Esophagus (tissue), 2 donors: Measurements from ENCODE around the gene DCHS2. TPM values are rescaled to one million over a fixed set of nuclear protein-coding genes. Genes with fewer than 3 reads are reported as not detected.
A peak's percentile ranks its signal among the peaks of the same experiment; 100 is the strongest.

Experiments used
- H3K27ac ChIP-seq, 2 donors: one replicate each; pipeline ENCODE4 v1.5.1; 2013; ENCODE audit warnings: low read depth in 2 of 2, mild to moderate bottlenecking in 2 of 2, inconsistent platforms in 1 of 2, low read length in 1 of 2, moderate library complexity in 1 of 2
- H3K27me3 ChIP-seq, 2 donors: one replicate each; pipeline ENCODE4 v1.6.1; 2013; ENCODE audit warnings: low read length in 2 of 2, control low read depth in 1 of 2, mild to moderate bottlenecking in 1 of 2; ENCODE audit not compliant: insufficient read depth in 2 of 2, control insufficient read depth in 1 of 2
- H3K36me3 ChIP-seq, 2 donors: one replicate each; pipeline ENCODE4 v1.6.1; 2013; ENCODE audit warnings: low read length in 1 of 2; ENCODE audit not compliant: control insufficient read depth in 2 of 2, insufficient read depth in 2 of 2
- H3K4me1 ChIP-seq, 2 donors: one replicate each; pipeline ENCODE4 v1.6.1; 2013; ENCODE audit warnings: low read length in 1 of 2; ENCODE audit not compliant: control insufficient read depth in 2 of 2, insufficient read depth in 2 of 2
- H3K4me3 ChIP-seq, 2 donors: one replicate each; pipeline ENCODE4 v1.5.1; 2013; ENCODE audit warnings: low read length in 2 of 2, mild to moderate bottlenecking in 2 of 2, low read depth in 1 of 2, moderate library complexity in 1 of 2
- H3K9me3 ChIP-seq, 2 donors: one replicate each; pipeline ENCODE4 v1.6.1; 2013; ENCODE audit warnings: mild to moderate bottlenecking in 2 of 2, low read depth in 1 of 2, low read length in 1 of 2, moderate library complexity in 1 of 2; ENCODE audit not compliant: control insufficient read depth in 2 of 2, insufficient read depth in 1 of 2
- WGBS, 2 donors: extraction: QIAGEN DNeasy Blood & Tissue Kit; methylation state at CpG; one replicate each; pipeline ENCODE4 v1.1.7; 2013; 5-methylcytosine and 5-hydroxymethylcytosine counted together
- polyA plus RNA-seq, 2 donors: library from polyadenylated mRNA; stranded (reverse); fragments of 200-250 nt; gene quantifications; one replicate each; pipeline ENCODE4 v1.2.3, GENCODE V29; 2013
- donor health status: healthy with polysubstance abuse.
- donor health status: Bipolar disorder and iron deficiency.

DCHS2 gene, protein sequence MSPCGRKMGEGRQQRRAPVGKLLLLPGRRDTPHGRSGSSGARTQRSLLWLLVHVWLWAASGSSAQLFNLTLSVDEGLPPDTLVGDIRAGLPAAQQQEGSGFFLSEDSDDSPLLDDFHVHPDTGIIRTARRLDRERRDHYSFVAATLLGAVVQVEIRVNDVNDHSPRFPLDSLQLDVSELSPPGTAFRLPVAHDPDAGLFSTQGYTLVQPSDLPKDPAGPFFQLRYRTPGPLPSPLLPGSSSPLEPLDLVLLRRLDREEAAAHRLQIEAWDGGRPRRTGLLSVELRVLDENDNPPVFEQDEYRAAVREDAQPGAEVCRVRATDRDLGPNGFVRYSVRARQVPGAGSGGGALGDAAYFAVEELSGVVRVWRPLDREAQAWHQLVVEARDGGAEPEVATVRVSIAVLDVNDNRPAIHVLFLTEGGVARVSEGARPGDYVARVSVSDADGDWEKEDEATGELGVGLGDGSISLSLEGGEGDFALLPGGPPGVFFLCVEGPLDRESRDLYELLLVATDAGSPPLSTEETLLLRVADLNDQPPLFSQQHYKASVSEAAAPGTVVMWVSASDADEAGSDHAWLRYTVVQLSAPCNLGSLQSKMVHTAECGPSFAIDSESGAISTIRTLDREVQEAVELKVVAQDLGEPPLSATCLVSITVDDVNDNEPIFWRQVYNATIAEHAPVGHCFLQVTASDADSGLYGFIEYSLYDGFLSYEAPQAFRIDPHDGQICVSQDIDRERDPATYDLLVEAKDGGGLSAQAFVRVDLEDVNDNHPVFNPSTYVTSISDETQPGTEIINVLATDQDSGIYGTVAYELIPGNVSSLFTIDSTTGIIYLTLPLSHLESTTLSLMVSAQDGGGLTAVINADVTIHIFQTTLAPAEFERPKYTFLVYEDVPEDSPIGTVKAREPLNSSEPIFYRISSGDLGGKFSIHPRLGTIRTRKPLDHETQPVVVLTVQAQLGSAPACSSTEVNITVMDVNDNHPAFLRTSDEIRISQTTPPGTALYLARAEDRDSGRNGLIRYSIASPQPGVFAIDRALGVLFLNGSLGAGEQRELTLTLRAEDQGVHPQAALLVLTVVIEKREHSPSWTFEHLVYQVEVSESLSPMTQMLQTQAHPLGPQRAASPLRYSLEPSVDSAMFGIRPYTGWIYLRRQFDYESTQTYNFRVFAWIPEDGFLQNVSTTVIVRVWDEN (N-terminal part only)
- under 1 TPM; 0.02 TPM for polyA plus RNA-seq

DNA sequence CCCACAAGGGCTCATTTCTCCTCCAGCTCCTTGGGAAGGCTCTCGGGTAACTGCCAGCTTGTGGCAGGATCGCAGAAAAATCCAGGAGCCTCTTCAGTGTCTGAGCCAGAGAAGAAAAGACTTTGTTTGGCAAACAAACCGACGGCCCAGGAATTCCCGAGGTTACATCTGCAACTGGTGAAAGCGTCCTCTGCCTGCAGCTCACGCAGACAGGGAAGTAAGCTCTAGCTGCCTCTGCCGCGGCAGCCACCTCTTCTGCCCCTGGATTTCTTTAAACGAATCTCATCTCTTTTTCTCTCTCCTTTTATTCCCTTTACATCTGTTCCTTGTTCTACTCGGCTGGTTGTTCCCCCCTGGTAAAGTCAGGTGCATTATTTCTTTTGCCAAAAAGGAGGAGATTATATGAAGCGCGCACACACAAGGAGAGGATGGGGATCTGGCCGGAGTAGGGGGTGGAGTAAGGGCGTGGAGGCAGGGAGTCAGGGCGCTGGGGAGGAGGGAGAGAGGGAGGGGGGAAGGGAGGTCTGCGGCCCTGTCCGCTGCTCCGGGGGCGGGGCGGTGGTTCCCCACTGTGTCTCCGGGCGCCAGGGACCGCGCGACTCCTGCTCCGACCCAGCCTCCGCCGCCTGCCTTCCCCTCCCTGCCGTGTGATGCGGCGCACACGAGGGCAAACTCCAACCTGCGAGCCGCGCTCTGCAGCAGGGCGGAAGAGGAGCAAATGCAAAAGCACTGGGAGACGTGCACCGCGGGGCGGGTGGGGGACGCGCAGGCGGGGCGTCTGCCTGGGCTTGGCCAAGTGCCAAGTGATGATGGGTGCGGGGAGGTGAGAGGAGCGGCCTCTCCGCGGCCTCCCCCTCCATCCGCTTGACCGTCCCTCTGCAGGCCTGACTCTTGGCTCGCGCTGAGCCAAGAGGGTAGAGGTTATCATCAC lies at the start of gene DCHS2:
Gene DCHS2, minus strand, starts transcription at position 459 of the 931 bp plus-strand sequence. Its CDS starts 444 bp downstream, at position 15.
- Histone ChIP-seq H3K4me3 (peak within 1 kb of the TSS; percentile 29 to 34), H3K36me3 (no peaks in the 10 kb centered on the region), H3K27ac (no peak within 1 kb of the TSS), H3K4me1 (peaks cover 12 to 18% of the 10 kb centered on the region in 2 donors), H3K9me3 (peaks cover 0 to 8% of the 10 kb centered on the region in 2 donors), H3K27me3 (peaks cover 0 to 8% of the 10 kb centered on the region in 2 donors)
- 1% methylated on average over 48 to 53 of the region's 53 CpGs for WGBS, 2 donors

DNA sequence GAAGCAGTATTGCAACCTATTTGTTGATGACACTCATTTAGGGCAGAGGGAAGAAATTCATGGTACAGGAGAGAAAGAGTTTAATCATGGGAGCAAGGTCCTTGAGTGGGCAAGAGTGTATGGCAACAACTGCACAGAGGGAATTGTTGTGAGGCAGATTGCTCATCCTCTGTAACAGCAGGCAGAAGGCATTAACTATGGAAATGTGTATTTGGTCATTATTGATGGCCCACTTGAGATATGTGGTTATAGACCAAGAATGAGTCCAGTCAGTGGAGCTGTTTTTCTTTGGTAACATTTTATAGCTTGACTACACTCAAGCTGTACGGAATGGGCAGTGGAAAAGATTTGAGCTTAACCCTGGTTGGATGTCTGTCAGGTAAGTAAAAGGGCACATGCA lies 42.7 kb upstream of the DCHS2 start:
- Histone ChIP-seq H3K36me3 (peaks cover 0 to 2% of the 10 kb centered on the region in 2 donors), H3K9me3 (no peaks in the 10 kb centered on the region), H3K4me3 (no peak overlapping the region), H3K27me3 (no peaks in the 10 kb centered on the region), H3K4me1 (no peaks in the 10 kb centered on the region), H3K27ac (no peak overlapping the region)
- 77 to 82% methylated on average over 1 of the region's 1 CpG for WGBS, 2 donors

- Histone ChIP-seq H3K36me3 (no peaks in the 10 kb centered on the region), H3K9me3 (no peaks in the 10 kb centered on the region), H3K4me1 (no peaks in the 10 kb centered on the region), H3K27me3 (no peaks in the 10 kb centered on the region), H3K4me3 (no peak overlapping the region), H3K27ac (peak overlapping the region; percentile 65 to 68)
- WGBS, 2 donors, result 40 to 70% methylated on average over 4 of the region's 4 CpGs
Observed at GRCh38 chr4:154529728-154530519, 38.3 kb upstream of the DCHS2 start.

DNA sequence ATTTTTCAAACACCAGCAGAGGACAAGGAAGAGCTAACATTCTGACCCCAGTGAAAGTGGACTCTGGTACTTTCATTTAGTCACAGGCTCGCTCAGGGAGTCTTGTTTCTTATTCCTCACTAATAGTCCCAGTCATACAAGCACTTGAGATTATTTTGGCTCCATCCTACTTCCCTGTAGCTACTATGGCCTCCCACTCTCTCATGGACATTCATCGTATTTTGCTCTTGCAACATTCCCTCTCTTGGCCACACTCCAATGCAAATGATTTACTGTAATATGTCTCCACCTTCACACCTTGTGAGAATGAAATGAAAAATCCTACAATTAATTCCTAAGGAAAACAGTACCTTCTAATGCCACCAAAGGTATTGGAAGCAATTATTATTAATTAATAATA lies 37.3 kb upstream of the DCHS2 start:
- H3K4me1 ChIP-seq, result no peaks in the 10 kb centered on the region
- no peak overlapping the region for H3K4me3 ChIP-seq
- WGBS, 2 donors, result 36 to 51% methylated on average over 2 of the region's 2 CpGs
- no peaks in the 10 kb centered on the region for H3K9me3 ChIP-seq
- peak overlapping the region; percentile 38 to 66 for H3K27ac ChIP-seq
- no peaks in the 10 kb centered on the region for H3K27me3 ChIP-seq
- no peaks in the 10 kb centered on the region for H3K36me3 ChIP-seq

GRCh38 chr4:154527308-154527707 lies 35.7 kb upstream of the DCHS2 start:
- no peaks in the 10 kb centered on the region for H3K4me1 ChIP-seq
- no peak overlapping the region for H3K27ac ChIP-seq
- H3K27me3 ChIP-seq, result no peaks in the 10 kb centered on the region
- H3K4me3 ChIP-seq, result no peak overlapping the region
- no peaks in the 10 kb centered on the region for H3K9me3 ChIP-seq
- no peaks in the 10 kb centered on the region for H3K36me3 ChIP-seq
- WGBS, 2 donors, result 81 to 82% methylated on average over 4 of the region's 4 CpGs

DNA sequence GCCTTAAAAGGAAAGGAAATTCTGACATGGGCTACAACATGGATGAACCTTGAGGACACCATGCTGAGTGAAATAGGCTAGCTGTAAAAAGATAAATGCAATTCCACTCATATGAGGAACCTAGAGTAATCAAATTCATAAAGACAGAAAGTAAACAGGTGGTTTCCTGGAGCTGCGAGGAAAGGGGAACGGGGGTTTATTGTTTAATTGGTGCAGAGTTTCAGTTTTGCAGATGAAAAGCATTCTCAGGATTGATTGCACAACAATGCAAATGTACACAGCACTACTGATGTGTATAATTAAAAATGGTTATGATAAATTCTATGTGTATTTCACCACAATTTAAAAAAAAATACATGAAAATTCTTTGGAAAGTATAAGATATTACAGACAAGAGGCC lies 34.6 kb upstream of the DCHS2 start:
- Histone ChIP-seq H3K27me3 (no peaks in the 10 kb centered on the region), H3K4me1 (no peaks in the 10 kb centered on the region), H3K9me3 (no peaks in the 10 kb centered on the region), H3K36me3 (no peaks in the 10 kb centered on the region), H3K27ac (no peak overlapping the region), H3K4me3 (no peak overlapping the region)
- 24 to 34% methylated on average over 2 of the region's 2 CpGs for WGBS, 2 donors

DNA sequence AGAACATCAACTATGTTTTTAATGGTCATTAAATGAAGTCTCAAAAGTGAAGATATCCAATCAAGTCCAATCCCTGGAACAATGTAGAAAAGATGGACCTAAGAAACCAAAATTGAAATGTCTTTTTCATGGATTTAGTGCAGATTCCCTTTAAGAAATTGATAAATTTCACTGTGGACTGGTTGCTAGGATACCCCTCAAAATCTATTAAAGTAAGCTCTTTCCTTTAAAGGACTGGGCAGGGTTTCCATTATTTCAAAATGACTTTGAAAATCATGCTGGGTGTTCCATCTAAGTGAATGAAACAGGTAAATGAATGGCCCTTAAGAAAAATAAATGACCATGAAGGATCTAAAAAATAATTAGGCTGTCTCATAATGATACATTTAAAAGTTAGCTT lies 30.0 kb upstream of the DCHS2 start:
- no peak overlapping the region for H3K4me3 ChIP-seq
- no peaks in the 10 kb centered on the region for H3K27me3 ChIP-seq
- no peaks in the 10 kb centered on the region for H3K9me3 ChIP-seq

GRCh38 chr4:154519214-154519613 lies 27.6 kb upstream of the DCHS2 start:
- Histone ChIP-seq H3K4me3 (no peak overlapping the region), H3K36me3 (no peaks in the 10 kb centered on the region), H3K27ac (no peak overlapping the region), H3K4me1 (no peaks in the 10 kb centered on the region), H3K27me3 (no peaks in the 10 kb centered on the region), H3K9me3 (no peaks in the 10 kb centered on the region)
- 81 to 83% methylated on average over 4 of the region's 4 CpGs for WGBS, 2 donors

More for the DNA sequence above, 30.0 kb upstream of the DCHS2 start:
- no peaks in the 10 kb centered on the region for H3K4me1 ChIP-seq
- H3K36me3 ChIP-seq, result no peaks in the 10 kb centered on the region
- no peak overlapping the region for H3K27ac ChIP-seq
